ENCODE data around the gene PDCD1. TPM values are rescaled to one million over a fixed set of nuclear protein-coding genes. Genes with fewer than 3 reads are reported as not detected.

Gene PDCD1
- total RNA-seq, 1 donor from 2014 or later = not detected

- H3K4me3 Mint-ChIP-seq (ENCODE audit: unreplicated experiment) = no peak overlapping the region
- H3K36me3 Mint-ChIP-seq (ENCODE audit: low read depth) = no peaks in the 10 kb centered on the region
- peak; percentile 55 for DNase-seq (ENCODE audit: low spot score)
- TF ChIP-seq, protein P1, sequence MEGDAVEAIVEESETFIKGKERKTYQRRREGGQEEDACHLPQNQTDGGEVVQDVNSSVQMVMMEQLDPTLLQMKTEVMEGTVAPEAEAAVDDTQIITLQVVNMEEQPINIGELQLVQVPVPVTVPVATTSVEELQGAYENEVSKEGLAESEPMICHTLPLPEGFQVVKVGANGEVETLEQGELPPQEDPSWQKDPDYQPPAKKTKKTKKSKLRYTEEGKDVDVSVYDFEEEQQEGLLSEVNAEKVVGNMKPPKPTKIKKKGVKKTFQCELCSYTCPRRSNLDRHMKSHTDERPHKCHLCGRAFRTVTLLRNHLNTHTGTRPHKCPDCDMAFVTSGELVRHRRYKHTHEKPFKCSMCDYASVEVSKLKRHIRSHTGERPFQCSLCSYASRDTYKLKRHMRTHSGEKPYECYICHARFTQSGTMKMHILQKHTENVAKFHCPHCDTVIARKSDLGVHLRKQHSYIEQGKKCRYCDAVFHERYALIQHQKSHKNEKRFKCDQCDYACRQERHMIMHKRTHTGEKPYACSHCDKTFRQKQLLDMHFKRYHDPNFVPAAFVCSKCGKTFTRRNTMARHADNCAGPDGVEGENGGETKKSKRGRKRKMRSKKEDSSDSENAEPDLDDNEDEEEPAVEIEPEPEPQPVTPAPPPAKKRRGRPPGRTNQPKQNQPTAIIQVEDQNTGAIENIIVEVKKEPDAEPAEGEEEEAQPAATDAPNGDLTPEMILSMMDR (IDR thresholded peaks at IDR 0.05) = no peak
- H3K27me3 Mint-ChIP-seq (ENCODE audit: low read depth) = peaks cover 12% of the 10 kb centered on the region
- H3K4me1 Mint-ChIP-seq (ENCODE audit: low read depth) = peaks cover 29% of the 10 kb centered on the region
- no peaks in the 10 kb centered on the region for H3K9me3 Mint-ChIP-seq (ENCODE audit: low read depth)
- no peak overlapping the region for H3K27ac Mint-ChIP-seq (ENCODE audit: unreplicated experiment)
These were observed 8.8 kb downstream of the PDCD1 start for GRCh38 chr2:241849616-241850543.

GRCh38 chr2:241848761-241849615, 9.7 kb downstream of the PDCD1 start:
- H3K4me1 Mint-ChIP-seq (ENCODE audit: low read depth) = peaks cover 27% of the 10 kb centered on the region
- no peaks in the 10 kb centered on the region for H3K36me3 Mint-ChIP-seq (ENCODE audit: low read depth)
- TF ChIP-seq, protein P1 (IDR thresholded peaks at IDR 0.05) = no peak
- no peak overlapping the region for H3K27ac Mint-ChIP-seq (ENCODE audit: unreplicated experiment)
- H3K4me3 Mint-ChIP-seq (ENCODE audit: unreplicated experiment) = no peak overlapping the region
- H3K27me3 Mint-ChIP-seq (ENCODE audit: low read depth) = peaks cover 12% of the 10 kb centered on the region
- peak; percentile 89 for DNase-seq (ENCODE audit: low spot score)
- H3K9me3 Mint-ChIP-seq (ENCODE audit: low read depth) = no peaks in the 10 kb centered on the region

DNA sequence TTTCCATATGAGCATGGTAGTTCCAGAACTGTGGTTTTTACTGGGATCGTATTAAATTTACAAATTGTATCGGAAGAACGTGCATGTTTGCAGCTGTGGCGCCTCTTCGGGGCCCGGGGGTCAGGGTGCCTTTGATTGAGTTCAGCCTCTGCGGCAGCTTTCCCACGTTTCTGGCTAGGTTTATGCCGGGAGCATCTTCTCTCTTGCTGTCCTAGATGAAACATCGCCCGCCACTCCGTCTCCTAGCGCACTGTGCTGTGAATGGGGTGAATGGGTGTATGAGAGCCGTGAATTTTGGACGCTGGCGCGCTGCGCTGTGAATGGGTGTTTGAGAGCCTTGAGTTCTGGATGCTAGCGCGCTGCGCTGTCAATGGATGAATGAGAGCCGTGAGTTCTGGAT, 12.3 kb downstream of the PDCD1 start:
- H3K27me3 Mint-ChIP-seq (ENCODE audit: low read depth) = peaks cover 12% of the 10 kb centered on the region
- TF ChIP-seq, protein P1 (IDR thresholded peaks at IDR 0.05) = no peak
- no peak overlapping the region for H3K4me3 Mint-ChIP-seq (ENCODE audit: unreplicated experiment)
- no peaks in the 10 kb centered on the region for H3K9me3 Mint-ChIP-seq (ENCODE audit: low read depth)
- peaks cover 18% of the 10 kb centered on the region for H3K4me1 Mint-ChIP-seq (ENCODE audit: low read depth)
- DNase-seq (ENCODE audit: low spot score) = no peak
- H3K36me3 Mint-ChIP-seq (ENCODE audit: low read depth) = no peaks in the 10 kb centered on the region
- no peak overlapping the region for H3K27ac Mint-ChIP-seq (ENCODE audit: unreplicated experiment)

DNA sequence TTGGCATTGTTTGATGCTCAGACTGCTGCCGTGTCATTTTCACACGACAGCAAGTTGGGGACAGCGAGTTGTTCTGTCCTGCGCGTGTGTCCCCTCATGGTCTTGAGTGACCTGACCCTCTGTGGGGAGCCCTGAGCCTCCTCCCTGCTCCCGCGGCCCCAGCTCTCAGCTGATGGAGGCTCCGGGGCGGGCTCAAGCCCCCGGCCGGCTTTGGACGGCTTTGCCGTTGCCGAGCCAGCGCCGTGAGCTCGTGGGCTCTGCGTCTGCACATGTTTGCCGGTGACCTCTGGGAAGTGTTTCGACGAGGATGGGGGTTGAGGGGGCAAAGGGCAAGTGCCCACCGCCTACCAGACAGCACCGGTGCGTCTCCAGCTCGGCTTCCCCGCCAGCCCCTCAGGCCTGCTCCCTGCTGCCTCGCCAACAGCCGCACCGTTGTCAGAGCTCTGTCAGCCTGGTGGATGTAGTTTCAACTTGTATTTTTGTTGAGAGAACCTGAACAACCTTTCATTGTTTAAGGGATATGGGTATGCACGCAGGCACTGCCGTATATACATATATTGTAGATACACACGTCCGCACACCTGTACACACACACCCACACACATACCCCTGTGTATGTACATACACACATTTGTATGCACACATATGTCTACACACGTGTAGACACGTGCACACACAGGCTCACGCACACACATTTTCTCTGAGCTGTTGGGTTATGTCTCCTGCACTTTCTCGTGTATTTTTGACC, 13.7 kb downstream of the PDCD1 start:
- H3K9me3 Mint-ChIP-seq (ENCODE audit: low read depth) = no peaks in the 10 kb centered on the region
- TF ChIP-seq, protein P1 (IDR thresholded peaks at IDR 0.05) = no peak
- peaks cover 18% of the 10 kb centered on the region for H3K4me1 Mint-ChIP-seq (ENCODE audit: low read depth)
- no peak for DNase-seq (ENCODE audit: low spot score)
- H3K27me3 Mint-ChIP-seq (ENCODE audit: low read depth) = peaks cover 12% of the 10 kb centered on the region
- no peak overlapping the region for H3K27ac Mint-ChIP-seq (ENCODE audit: unreplicated experiment)
- H3K4me3 Mint-ChIP-seq (ENCODE audit: unreplicated experiment) = peak overlapping the region; percentile 68
- no peaks in the 10 kb centered on the region for H3K36me3 Mint-ChIP-seq (ENCODE audit: low read depth)

All from chondrocyte (in vitro differentiated cells).